ENCODE results near the gene KIAA0753.

KIAA0753 gene

DNA sequence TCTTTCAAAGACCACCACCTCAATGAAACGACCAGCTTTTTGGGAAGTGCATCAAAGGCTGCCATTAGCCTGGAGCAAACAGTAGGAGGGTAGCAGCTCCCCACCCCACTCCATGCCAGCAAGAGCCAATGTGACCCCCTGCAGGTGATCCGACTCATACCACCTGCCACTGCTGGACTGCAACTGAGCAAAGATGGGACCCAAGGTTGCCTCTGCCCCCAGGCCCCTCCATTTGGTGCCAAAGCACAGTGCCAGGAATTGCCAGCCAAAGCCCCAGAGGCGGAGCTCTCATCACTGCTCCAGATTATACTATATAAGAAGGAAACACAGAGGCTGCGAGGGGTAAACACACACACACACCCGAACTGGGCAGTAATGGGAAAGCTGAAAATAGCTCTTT lies 92.5 kb downstream of the KIAA0753 start:
- ATAC-seq = no peak
- Mint-ChIP-seq H3K4me3 (no peak overlapping the region), H3K4me1 (peaks cover 11% of the 10 kb centered on the region)

GRCh38 chr17:6547336-6547735 lies 93.2 kb downstream of the KIAA0753 start:
- no peaks in the 10 kb centered on the region for H3K27me3 Mint-ChIP-seq
- peaks cover 11% of the 10 kb centered on the region for H3K4me1 Mint-ChIP-seq
- no peak overlapping the region for H3K4me3 Mint-ChIP-seq
- no peaks in the 10 kb centered on the region for H3K9me3 Mint-ChIP-seq
- H3K36me3 Mint-ChIP-seq = no peaks in the 10 kb centered on the region
- no peak for ATAC-seq
- H3K27ac Mint-ChIP-seq = no peak overlapping the region

More for the DNA sequence above, 92.5 kb downstream of the KIAA0753 start:
- Mint-ChIP-seq H3K36me3 (no peaks in the 10 kb centered on the region), H3K9me3 (no peaks in the 10 kb centered on the region), H3K27ac (no peak overlapping the region), H3K27me3 (no peaks in the 10 kb centered on the region)

DNA sequence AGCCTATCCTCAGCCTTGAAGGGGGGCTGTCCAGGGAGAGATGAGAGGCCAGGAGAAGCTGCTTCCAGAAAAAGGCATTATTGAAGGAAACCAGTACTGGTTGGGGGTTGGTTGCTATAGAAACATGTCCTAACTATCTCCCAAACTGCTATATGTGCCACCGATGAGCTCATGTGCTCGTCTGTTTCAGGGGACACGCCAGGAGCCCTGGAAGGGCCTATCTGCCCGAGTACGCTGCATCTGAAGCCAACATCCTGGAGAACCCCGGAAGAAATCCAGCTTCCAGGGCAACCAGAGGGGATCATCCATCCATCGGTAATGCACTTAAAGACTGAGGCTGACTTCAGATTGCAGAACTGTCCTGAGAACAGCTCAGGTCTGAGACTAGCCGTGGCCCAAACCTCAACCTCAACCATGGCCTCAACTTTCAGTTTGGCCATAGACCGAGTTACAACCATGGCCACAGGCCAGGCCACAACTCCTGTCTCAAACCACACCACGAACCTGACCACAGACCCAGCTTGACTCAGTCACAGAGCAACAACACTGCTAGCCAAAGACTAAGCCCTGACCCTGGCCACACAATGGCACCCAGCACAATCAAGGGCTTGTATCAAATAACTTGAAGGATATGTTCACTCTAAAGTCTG lies 94.3 kb downstream of the KIAA0753 start:
- Mint-ChIP-seq H3K4me1 (peaks cover 11% of the 10 kb centered on the region), H3K36me3 (no peaks in the 10 kb centered on the region), H3K27ac (no peak overlapping the region), H3K9me3 (no peaks in the 10 kb centered on the region), H3K27me3 (peaks cover 5% of the 10 kb centered on the region), H3K4me3 (no peak overlapping the region)
- no peak for ATAC-seq

GRCh38 chr17:6545291-6545690 lies 95.2 kb downstream of the KIAA0753 start:
- Mint-ChIP-seq H3K4me3 (no peak overlapping the region), H3K36me3 (no peaks in the 10 kb centered on the region), H3K9me3 (no peaks in the 10 kb centered on the region), H3K27me3 (peaks cover 10% of the 10 kb centered on the region), H3K27ac (no peak overlapping the region), H3K4me1 (peaks cover 11% of the 10 kb centered on the region)
- ATAC-seq = no peak

- H3K9me3 Mint-ChIP-seq = no peaks in the 10 kb centered on the region
- H3K27me3 Mint-ChIP-seq = peaks cover 12% of the 10 kb centered on the region
- no peak for ATAC-seq
- H3K4me3 Mint-ChIP-seq = no peak overlapping the region
- H3K36me3 Mint-ChIP-seq = no peaks in the 10 kb centered on the region
- H3K4me1 Mint-ChIP-seq = peaks cover 10% of the 10 kb centered on the region
- no peak overlapping the region for H3K27ac Mint-ChIP-seq
Measured at GRCh38 chr17:6544011-6544370, 96.5 kb downstream of the KIAA0753 start.

DNA sequence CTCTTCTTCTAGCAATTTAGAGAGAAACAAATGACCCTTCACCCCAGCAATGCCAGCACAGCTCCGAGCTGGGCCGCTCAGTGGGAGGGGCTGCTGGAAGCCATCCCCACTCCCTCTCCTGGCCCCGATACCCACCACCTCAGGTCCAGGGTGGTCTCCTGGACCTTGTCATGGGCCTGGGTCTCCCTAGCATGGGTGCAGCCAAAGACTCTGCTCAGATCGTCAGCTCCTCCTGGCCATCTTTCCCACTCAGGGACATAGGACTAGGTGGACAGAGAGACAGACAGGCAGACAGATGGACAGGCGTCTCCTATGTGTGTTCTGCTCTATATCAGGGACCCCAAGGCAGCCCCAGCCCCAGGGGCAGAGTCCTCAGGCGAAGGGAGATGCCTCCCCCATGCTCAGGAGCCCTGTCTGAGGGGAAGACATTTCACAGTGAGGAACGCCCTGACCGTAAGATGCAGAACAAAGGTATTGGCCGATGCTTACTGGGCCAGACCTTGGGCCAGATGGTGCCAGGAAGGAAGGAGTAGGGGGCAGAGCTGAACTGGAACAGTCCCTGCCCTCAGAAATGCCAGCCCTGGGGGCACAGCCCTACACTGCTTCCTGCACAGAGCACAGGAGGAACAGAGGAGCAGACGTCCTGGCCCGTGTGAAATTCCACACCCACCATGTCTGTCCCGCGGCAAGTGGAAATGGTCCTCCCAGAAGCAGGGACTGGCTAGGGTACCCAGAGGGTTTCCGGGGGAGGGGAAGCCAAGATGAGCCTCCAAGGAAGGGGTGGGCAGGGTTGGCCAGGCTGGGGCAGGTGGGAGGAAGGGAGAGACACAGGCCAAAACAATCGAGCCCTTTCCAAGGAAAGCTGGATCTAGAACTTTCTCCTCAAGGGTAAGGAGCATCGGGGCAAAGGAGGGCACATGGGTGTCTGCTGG lies 97.2 kb downstream of the KIAA0753 start:
- ATAC-seq = no peak
- Mint-ChIP-seq H3K27me3 (peaks cover 17% of the 10 kb centered on the region), H3K9me3 (no peaks in the 10 kb centered on the region), H3K4me3 (no peak overlapping the region), H3K27ac (no peak overlapping the region), H3K4me1 (peaks cover 4% of the 10 kb centered on the region), H3K36me3 (no peaks in the 10 kb centered on the region)

DNA sequence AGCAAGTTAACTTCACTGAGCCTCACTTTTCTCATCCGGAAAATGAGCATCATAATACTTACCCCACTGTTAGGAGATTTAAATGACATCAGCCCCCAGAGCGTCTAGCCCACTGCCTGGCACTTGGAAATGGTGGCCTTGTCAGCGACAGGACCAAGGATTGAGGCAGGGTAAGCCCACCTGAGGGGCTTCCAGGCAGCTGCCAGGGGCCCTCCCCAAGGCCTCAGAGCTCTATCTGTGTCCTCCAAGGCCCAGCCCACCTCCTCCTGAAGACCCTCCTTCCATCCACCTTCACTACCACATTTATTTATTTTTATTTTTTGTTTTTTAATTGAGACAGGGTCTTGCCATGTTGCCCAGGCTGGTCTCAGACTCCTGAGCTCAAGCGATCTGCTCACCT lies 97.9 kb downstream of the KIAA0753 start:
- no peak for ATAC-seq
- no peaks in the 10 kb centered on the region for H3K4me1 Mint-ChIP-seq
- H3K36me3 Mint-ChIP-seq = no peaks in the 10 kb centered on the region
- H3K4me3 Mint-ChIP-seq = no peak overlapping the region
- no peaks in the 10 kb centered on the region for H3K9me3 Mint-ChIP-seq
- H3K27ac Mint-ChIP-seq = no peak overlapping the region
- peaks cover 17% of the 10 kb centered on the region for H3K27me3 Mint-ChIP-seq

DNA sequence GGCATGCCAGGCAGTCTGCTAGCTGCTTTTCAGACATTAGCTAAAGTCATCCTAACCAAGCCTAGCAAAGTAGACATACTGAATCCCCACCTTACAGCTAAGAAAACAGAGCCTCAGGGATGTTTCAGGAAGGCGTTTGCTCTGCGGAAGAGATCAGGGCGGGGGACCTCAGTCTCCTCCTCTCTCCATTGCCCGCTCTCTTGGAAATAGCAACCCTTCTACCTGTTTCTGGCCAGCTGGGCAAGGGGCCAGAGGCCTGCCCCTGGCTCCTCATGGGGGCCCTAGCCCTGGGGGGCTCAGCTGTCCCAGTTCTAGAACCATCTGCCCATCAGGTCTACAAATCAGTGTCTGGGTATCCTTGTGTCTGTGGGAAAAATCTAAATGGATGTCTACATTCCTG lies 98.6 kb downstream of the KIAA0753 start:
- Mint-ChIP-seq H3K4me3 (no peak overlapping the region), H3K27me3 (peaks cover 17% of the 10 kb centered on the region), H3K9me3 (no peaks in the 10 kb centered on the region), H3K36me3 (no peaks in the 10 kb centered on the region), H3K4me1 (no peaks in the 10 kb centered on the region), H3K27ac (no peak overlapping the region)
- no peak for ATAC-seq

GRCh38 chr17:6539871-6540270 lies 100.6 kb downstream of the KIAA0753 start:
- no peaks in the 10 kb centered on the region for H3K9me3 Mint-ChIP-seq
- no peak for ATAC-seq
- no peaks in the 10 kb centered on the region for H3K4me1 Mint-ChIP-seq
- H3K4me3 Mint-ChIP-seq = no peak overlapping the region
- H3K27ac Mint-ChIP-seq = no peak overlapping the region
- peaks cover 26% of the 10 kb centered on the region for H3K27me3 Mint-ChIP-seq
- no peaks in the 10 kb centered on the region for H3K36me3 Mint-ChIP-seq

GRCh38 chr17:6536566-6537065 lies 103.9 kb downstream of the KIAA0753 start:
- no peaks in the 10 kb centered on the region for H3K9me3 Mint-ChIP-seq
- H3K27me3 Mint-ChIP-seq = peaks cover 39% of the 10 kb centered on the region
- H3K4me1 Mint-ChIP-seq = no peaks in the 10 kb centered on the region
- H3K36me3 Mint-ChIP-seq = no peaks in the 10 kb centered on the region
- H3K27ac Mint-ChIP-seq = no peak overlapping the region
- H3K4me3 Mint-ChIP-seq = no peak overlapping the region
- no peak for ATAC-seq

DNA sequence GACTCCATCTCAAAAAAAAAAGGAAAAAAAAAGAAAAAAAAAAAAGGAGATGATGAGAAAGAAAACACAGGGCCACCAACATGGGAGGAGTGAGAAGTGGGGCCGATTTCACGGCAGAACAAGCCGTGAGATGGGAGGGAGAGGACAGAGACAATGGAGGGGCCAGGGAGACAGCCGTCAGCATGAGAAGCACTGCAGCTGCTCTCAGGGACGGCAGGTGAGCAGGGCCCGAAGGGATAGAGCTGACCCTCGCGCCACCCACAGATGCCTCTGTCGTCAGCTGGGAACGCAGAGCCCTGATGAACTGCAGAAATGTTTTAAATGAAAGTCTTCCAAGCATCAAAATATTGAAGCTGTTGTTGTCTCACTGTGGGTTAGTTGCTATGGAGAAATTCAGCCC lies 104.5 kb downstream of the KIAA0753 start:
- peaks cover 33% of the 10 kb centered on the region for H3K27me3 Mint-ChIP-seq
- H3K9me3 Mint-ChIP-seq = no peaks in the 10 kb centered on the region
- no peaks in the 10 kb centered on the region for H3K36me3 Mint-ChIP-seq
- no peak overlapping the region for H3K27ac Mint-ChIP-seq
- H3K4me1 Mint-ChIP-seq = no peaks in the 10 kb centered on the region
- no peak overlapping the region for H3K4me3 Mint-ChIP-seq
- ATAC-seq = no peak

GRCh38 chr17:6534846-6535514 lies 105.5 kb downstream of the KIAA0753 start:
- H3K4me1 Mint-ChIP-seq = no peaks in the 10 kb centered on the region
- H3K27ac Mint-ChIP-seq = no peak overlapping the region
- H3K27me3 Mint-ChIP-seq = peaks cover 30% of the 10 kb centered on the region
- no peak for ATAC-seq
- no peaks in the 10 kb centered on the region for H3K36me3 Mint-ChIP-seq
- no peak overlapping the region for H3K4me3 Mint-ChIP-seq
- no peaks in the 10 kb centered on the region for H3K9me3 Mint-ChIP-seq

DNA sequence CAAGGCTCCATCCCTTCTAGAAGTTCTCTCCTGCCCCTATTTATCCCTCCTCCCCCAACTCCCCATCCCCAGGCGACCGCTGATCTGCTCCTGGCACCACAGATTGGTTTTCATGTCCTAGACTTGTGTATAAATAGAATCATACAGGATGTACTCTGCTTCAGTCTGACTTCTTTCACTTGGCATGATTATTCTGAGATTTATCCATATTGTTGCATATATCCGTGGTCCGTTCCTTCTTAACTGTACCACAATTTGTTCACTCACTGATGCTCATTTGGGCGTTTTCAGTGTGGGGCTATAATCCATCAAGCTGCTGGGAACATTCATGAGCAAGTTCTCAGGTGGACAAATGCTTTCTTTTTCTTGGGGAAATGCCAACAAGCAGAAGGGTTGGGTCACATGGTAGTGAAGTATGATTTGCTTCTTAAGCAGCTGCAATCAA lies 108.0 kb downstream of the KIAA0753 start:
- no peak for ATAC-seq
- H3K27ac Mint-ChIP-seq = no peak overlapping the region
- H3K9me3 Mint-ChIP-seq = no peaks in the 10 kb centered on the region
- H3K27me3 Mint-ChIP-seq = peaks cover 23% of the 10 kb centered on the region
- H3K36me3 Mint-ChIP-seq = no peaks in the 10 kb centered on the region
- no peak overlapping the region for H3K4me3 Mint-ChIP-seq
- no peaks in the 10 kb centered on the region for H3K4me1 Mint-ChIP-seq

DNA sequence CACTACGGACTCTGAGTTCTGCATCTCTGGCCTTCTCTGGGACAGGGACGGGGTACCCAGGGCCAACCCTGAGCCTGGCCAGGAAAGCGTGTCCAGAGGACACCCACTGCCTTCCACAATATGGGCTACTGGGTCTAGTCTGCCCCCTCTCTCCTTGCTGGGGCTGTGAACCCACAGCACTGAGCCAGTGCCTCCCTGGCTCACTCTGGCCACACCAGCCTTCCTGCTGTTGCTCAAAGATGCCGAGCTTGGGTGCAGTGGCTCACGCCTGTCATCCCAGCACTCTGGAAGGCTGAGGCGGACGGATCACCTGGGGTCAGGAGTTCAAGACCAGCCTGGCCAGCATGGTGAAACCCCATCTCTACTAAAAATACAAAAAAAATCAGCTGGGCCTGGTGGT lies 108.9 kb downstream of the KIAA0753 start:
- H3K27me3 Mint-ChIP-seq = peaks cover 23% of the 10 kb centered on the region
- no peak for ATAC-seq
- H3K36me3 Mint-ChIP-seq = no peaks in the 10 kb centered on the region
- H3K9me3 Mint-ChIP-seq = no peaks in the 10 kb centered on the region
- H3K4me1 Mint-ChIP-seq = no peaks in the 10 kb centered on the region
- no peak overlapping the region for H3K4me3 Mint-ChIP-seq
- H3K27ac Mint-ChIP-seq = no peak overlapping the region

GRCh38 chr17:6530324-6530920 lies 110.1 kb downstream of the KIAA0753 start:
- Mint-ChIP-seq H3K9me3 (no peaks in the 10 kb centered on the region), H3K4me3 (no peak overlapping the region), H3K4me1 (no peaks in the 10 kb centered on the region), H3K27ac (no peak overlapping the region), H3K36me3 (no peaks in the 10 kb centered on the region), H3K27me3 (peaks cover 19% of the 10 kb centered on the region)
- ATAC-seq = no peak

Data from stimulated activated memory B cell treated with anti-CD40 and anti-IgM and Interleukin-4, amounts not matched to agents 10 μg/mL and 1 μg/mL and 100 μg/mL, for 72 hours (primary cell).